ENCODE data around the gene SAPCD2. TPM values are rescaled to one million over a fixed set of nuclear protein-coding genes. Genes with fewer than 3 reads are reported as not detected.

The SAPCD2 gene
- total and polyA plus RNA-seq, 9 of the 15 experiments (the other 6 are each of a cell fraction or from before 2014, with no cell fraction given): 3.4 to 91.8 (median 18.8) TPM

DNA sequence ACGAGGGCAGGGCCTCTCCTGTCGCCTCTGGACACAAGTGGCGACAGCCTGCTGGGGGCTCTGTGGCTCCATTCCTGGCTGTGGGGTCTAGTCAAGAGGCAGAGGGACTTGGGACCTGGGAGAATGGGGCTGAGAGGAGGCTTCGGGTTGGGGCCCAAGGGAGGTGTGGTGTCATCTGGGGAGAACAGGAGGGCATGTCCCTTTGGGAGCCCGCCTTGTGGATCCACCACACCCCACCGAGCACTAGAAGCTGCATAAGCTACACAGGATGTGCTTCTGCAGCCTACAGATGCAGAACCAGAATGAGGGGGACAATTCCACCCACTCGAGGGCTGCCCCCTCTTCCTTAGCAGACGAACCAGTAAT lies 12.6 kb upstream of the SAPCD2 start:
- Histone ChIP-seq H2AFZ (ENCODE audit: low read depth, low read length) (no peak overlapping the region), H3K4me2 (ENCODE audit: insufficient read depth, low read length) (no peak overlapping the region; the same call in 1 of the 2 replicates), H3K27me3 (ENCODE audit: control insufficient read depth in 2 of 2, insufficient read depth in 2 of 2, low read length in 2 of 2) (no peaks in the 10 kb centered on the region), H3K4me3 (no peak overlapping the region), H4K20me1 (replicated peaks; ENCODE audit: control insufficient read depth, insufficient read depth, low read length) (no peaks in the 10 kb centered on the region), H3K27ac (ENCODE audit: extremely low read depth, low read depth, low read length) (peak overlapping the region; percentile 63; the same call in 1 of the 3 replicates), H3K4me1 (replicated peaks in 1 of 2; ENCODE audit: control insufficient read depth in 2 of 2, insufficient read depth in 2 of 2, low read length in 2 of 2) (peaks cover 27 to 85% of the 10 kb centered on the region in 2 experiments; a peak in 4 of 5 replicates), H3K9ac (ENCODE audit: insufficient read depth in 1 of 2, low read depth in 2 of 2, low read length in 2 of 2) (peak overlapping the region; percentile 26 to 88; a peak in 3 of 4 replicates), H3K79me2 (ENCODE audit: control insufficient read depth, insufficient read depth, low read length) (peaks cover 20% of the 10 kb centered on the region; the same call in 2 of the 3 replicates), H3K36me3 (ENCODE audit: control insufficient read depth, insufficient read depth, low read length) (peaks cover 10% of the 10 kb centered on the region; the same call in 1 of the 3 replicates), H3K9me1 (ENCODE audit: control insufficient read depth, insufficient read depth, low read length) (no peaks in the 10 kb centered on the region), H3K9me3 (replicated peaks; ENCODE audit: control insufficient read depth, insufficient read depth, low read depth, low read length) (no peaks in the 10 kb centered on the region)
- ChIA-PET POLR2A (interaction anchor here (0.9 to 2.6 kb wide), 4 partner anchors 13 to 158 kb away, joined by 3 to 14 read pairs (median 4); partner anchors contain the start of genes SAPCD2 and TUBB4B), CTCF (ENCODE audit: low intra/inter-chr PET ratio) (no interaction called here)
- no TSS peak for BruUV-seq (replicated peaks)
- DNase-seq (ENCODE audit: extremely low read depth in 1 of 4, low spot score in 3 of 4): no peak
- TF ChIP-seq CTCF (IDR thresholded peaks at IDR 0.05 in 2 of 3, conservative IDR thresholded peaks at IDR 0.05 in 1 of 3; ENCODE audit: insufficient read depth in 2 of 3, low read depth in 1 of 3, low read length in 3 of 3) (0 out of 6 replicates have a peak, but pooled peaks of 1 of the 3 experiments have one; percentile 4), BDP1 (IDR thresholded peaks at IDR 0.05; ENCODE audit: insufficient read depth, insufficient read length) (no peak), STAT5A (IDR thresholded peaks at IDR 0.05; ENCODE audit: borderline replicate concordance, low read length) (no peak), HMBOX1 (IDR thresholded peaks at IDR 0.05) (no peak), NCOA4 (IDR thresholded peaks at IDR 0.05; ENCODE audit: partially characterized antibody) (no peak), SREBF2 (CRISPR knock-in tag; IDR thresholded peaks at IDR 0.05) (no peak)
- intact Hi-C loops (cut with micrococcal nuclease): no loop called here
- ATAC-seq: no peak
- FAIRE-seq: no peak
- WGBS (ENCODE audit: insufficient coverage, low coverage, missing lambda C conversion rate): 65% methylated on average over 8 of the region's 8 CpGs
- in situ Hi-C loops (cut with MboI): no loop called here

Measured in K562 (cell line).